GM18867 (cell line): Measurements from ENCODE around the gene RAE1.

Source experiments
- ATAC-seq: cut with Tn5 transposase; IDR thresholded peaks from one replicate; pipeline ENCODE4 v1.9.1; 2021; ENCODE audit warnings: mild to moderate bottlenecking, moderate library complexity; ENCODE audit not compliant: unreplicated experiment

Gene RAE1

GRCh38 chr20:57398231-57398821, 47.3 kb downstream of the RAE1 start:
- ATAC-seq = peak; percentile 60

GRCh38 chr20:57398901-57399535, 48.0 kb downstream of the RAE1 start:
- no peak for ATAC-seq

- peak; percentile 34 for ATAC-seq
Measured at GRCh38 chr20:57399587-57400155, 48.6 kb downstream of the RAE1 start.

- no peak for ATAC-seq
Measured at GRCh38 chr20:57400231-57400701, 49.2 kb downstream of the RAE1 start.

- no peak for ATAC-seq
Measured at GRCh38 chr20:57400821-57401564, 49.9 kb downstream of the RAE1 start.

GRCh38 chr20:57401565-57401918, 50.5 kb downstream of the RAE1 start:
- no peak for ATAC-seq

- no peak for ATAC-seq
Measured at GRCh38 chr20:57402206-57403125, 51.4 kb downstream of the RAE1 start.

- ATAC-seq = no peak
Measured at GRCh38 chr20:57403216-57403615, 52.2 kb downstream of the RAE1 start.

- ATAC-seq = no peak
Measured at GRCh38 chr20:57404006-57404405, 53.0 kb downstream of the RAE1 start.

- no peak for ATAC-seq
Measured at GRCh38 chr20:57404419-57405072, 53.5 kb downstream of the RAE1 start.

- no peak for ATAC-seq
Measured at GRCh38 chr20:57405236-57406016, 54.4 kb downstream of the RAE1 start.

GRCh38 chr20:57407541-57407956, 56.5 kb downstream of the RAE1 start:
- ATAC-seq = no peak

- ATAC-seq = no peak
Measured at GRCh38 chr20:57408131-57408530, 57.1 kb downstream of the RAE1 start.

- ATAC-seq = no peak
Measured at GRCh38 chr20:57408536-57409233, 57.6 kb downstream of the RAE1 start.

GRCh38 chr20:57409316-57409671, 58.2 kb downstream of the RAE1 start:
- no peak for ATAC-seq

GRCh38 chr20:57409672-57410397, 58.8 kb downstream of the RAE1 start:
- ATAC-seq = no peak

- no peak for ATAC-seq
Measured at GRCh38 chr20:57410398-57410920, 59.4 kb downstream of the RAE1 start.

- no peak for ATAC-seq
Measured at GRCh38 chr20:57410924-57411323, 59.9 kb downstream of the RAE1 start.
